GM12875 (cell line): ENCODE measurements around the gene ZNF276.
"Not testable (repeated sequence)": the region's sequence is repeated elsewhere in the genome, so short reads cannot be mapped to it uniquely, and the experiment has no call there.

Source experiments
- H3K4me3 ChIP-seq: one replicate; pipeline ENCODE4 v1.5.1; 2011; ENCODE audit warnings: low read depth, low read length, control low read depth
- TF ChIP-seq, protein P1 (sequence below): IDR thresholded peaks from 2 replicates; pipeline ENCODE4 v1.5.1; 2011; ENCODE audit warnings: low read depth, mild to moderate bottlenecking, control low read depth, inconsistent platforms, low read length, moderate library complexity, borderline replicate concordance; ENCODE audit not compliant: insufficient read depth

The ZNF276 gene

GRCh38 chr16:89720813-89721545 is at the start of gene ZNF276, which contains the start of gene VPS9D1:
Gene ZNF276, plus strand, starts transcription at chr16:89721537. Its CDS starts 104 bp downstream, at chr16:89721641.
Gene VPS9D1, minus strand, starts transcription at chr16:89720898. Its CDS starts 37 bp downstream, at chr16:89720861.
- H3K4me3 ChIP-seq = peak within 1 kb of the TSS; percentile 79
- TF ChIP-seq, protein P1, sequence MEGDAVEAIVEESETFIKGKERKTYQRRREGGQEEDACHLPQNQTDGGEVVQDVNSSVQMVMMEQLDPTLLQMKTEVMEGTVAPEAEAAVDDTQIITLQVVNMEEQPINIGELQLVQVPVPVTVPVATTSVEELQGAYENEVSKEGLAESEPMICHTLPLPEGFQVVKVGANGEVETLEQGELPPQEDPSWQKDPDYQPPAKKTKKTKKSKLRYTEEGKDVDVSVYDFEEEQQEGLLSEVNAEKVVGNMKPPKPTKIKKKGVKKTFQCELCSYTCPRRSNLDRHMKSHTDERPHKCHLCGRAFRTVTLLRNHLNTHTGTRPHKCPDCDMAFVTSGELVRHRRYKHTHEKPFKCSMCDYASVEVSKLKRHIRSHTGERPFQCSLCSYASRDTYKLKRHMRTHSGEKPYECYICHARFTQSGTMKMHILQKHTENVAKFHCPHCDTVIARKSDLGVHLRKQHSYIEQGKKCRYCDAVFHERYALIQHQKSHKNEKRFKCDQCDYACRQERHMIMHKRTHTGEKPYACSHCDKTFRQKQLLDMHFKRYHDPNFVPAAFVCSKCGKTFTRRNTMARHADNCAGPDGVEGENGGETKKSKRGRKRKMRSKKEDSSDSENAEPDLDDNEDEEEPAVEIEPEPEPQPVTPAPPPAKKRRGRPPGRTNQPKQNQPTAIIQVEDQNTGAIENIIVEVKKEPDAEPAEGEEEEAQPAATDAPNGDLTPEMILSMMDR = no peak

GRCh38 chr16:89671565-89671964 is 49.8 kb upstream of the ZNF276 start:
- not testable (repeated sequence) for H3K4me3 ChIP-seq

DNA sequence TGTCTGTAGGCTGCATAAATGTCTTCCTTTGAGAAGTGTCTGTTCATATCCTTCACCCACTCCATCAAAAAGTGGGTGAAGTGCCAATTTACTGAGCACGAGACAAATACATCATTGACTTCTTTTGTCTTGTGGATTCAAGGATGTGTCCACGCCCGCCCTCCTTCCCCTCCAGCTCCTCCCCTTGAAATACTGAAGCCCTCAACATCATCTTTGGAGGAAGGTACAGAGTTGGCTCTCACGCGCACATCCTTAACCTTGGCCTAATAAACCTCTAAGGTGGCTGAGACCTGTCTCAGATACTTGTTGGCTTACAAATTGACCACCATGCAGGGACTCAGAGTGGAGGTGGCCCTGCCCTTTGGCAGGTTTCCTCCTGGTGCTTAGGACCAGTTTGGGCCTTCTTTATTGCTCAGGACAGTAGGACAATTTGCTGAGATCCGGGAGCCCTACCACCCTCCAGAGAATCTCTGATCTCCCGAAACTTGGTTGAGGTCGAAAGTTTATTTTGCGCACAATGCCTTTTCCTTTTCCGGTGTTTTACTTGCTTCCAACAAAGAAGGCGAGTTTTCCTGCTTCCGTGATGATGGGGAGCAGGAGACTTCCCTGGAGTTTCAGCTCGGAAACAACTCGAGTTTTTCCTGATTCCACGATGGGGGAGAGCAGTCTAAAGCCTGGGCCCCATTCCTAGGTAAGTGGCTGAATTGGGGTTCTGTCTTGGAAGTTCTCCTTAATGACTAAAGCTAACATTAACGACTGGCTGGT is 49.0 kb upstream of the ZNF276 start:
- TF ChIP-seq, protein P1 = no peak
- H3K4me3 ChIP-seq = no peak overlapping the region

- TF ChIP-seq, protein P1 = no peak
- no peak overlapping the region for H3K4me3 ChIP-seq
Observed at GRCh38 chr16:89678258-89678657, 43.1 kb upstream of the ZNF276 start.

GRCh38 chr16:89685916-89686315 is 35.4 kb upstream of the ZNF276 start:
- TF ChIP-seq, protein P1 = no peak
- no peak overlapping the region for H3K4me3 ChIP-seq

- peak within 1 kb of the TSS; percentile 93 for H3K4me3 ChIP-seq
- TF ChIP-seq, protein P1 = no peak
Observed at GRCh38 chr16:89686520-89687091, 34.7 kb upstream of the ZNF276 start, which contains the start of gene CDK10. Gene CDK10, plus strand, starts transcription at chr16:89686689. Its CDS starts 22 bp downstream, at chr16:89686711.
